BE2C (cell line): Measurements from ENCODE around the gene DARS2.
"Not testable (repeated sequence)": the region's sequence is repeated elsewhere in the genome, so short reads cannot be mapped to it uniquely, and the experiment has no call there.

ENCODE experiments used
- DNase-seq: peaks from one replicate; pipeline ENCODE4 v3.0.0-alpha.2; 2020
- H3K27me3 ChIP-seq: fragments of 250-450 bp; sonication (Bioruptor Pico); 2 replicates; pipeline ENCODE4 v1.5.1; 2020; ENCODE audit warnings: mild to moderate bottlenecking
- H3K36me3 ChIP-seq: fragments of 250-450 bp; sonication (Bioruptor Pico); 2 replicates; pipeline ENCODE4 v1.5.1; 2020; ENCODE audit warnings: mild to moderate bottlenecking
- H3K4me1 ChIP-seq: fragments of 250-450 bp; sonication (Bioruptor Pico); 2 replicates; pipeline ENCODE4 v1.5.1; 2020
- H3K4me3 ChIP-seq: 2 replicates; pipeline ENCODE4 v1.5.1; 2011; ENCODE audit warnings: low read depth, low read length
- H3K9me3 ChIP-seq: fragments of 250-450 bp; sonication (Bioruptor Pico); 2 replicates; pipeline ENCODE4 v1.5.1; 2020
- TF ChIP-seq, protein P1 (sequence below): IDR thresholded peaks from 2 replicates; pipeline ENCODE4 v1.5.1; 2012; ENCODE audit warnings: mild to moderate bottlenecking, low read depth, low read length

DARS2 gene

DNA sequence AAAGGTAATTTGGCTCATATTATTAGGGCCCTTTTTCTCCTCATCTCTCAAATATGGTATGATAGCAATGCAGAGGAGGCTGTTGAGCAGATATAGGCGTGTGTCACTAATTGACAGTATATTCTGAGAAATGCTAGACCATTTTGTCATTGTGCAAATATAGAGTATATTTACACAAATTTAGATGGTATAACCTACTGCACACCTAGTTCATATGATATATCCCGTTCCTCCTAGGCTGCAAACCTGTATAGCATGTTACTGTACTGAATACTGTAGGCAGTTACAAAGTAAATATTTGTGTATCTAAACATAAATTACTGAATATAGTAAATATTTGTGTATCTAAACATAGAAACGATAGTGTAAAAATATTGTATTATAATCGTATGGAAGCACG lies 52.3 kb downstream of the DARS2 start:
- H3K4me1 ChIP-seq = no peaks in the 10 kb centered on the region
- H3K27me3 ChIP-seq = no peaks in the 10 kb centered on the region; the same call in 1 of the 2 replicates
- no peak overlapping the region for H3K4me3 ChIP-seq
- TF ChIP-seq, protein P1, sequence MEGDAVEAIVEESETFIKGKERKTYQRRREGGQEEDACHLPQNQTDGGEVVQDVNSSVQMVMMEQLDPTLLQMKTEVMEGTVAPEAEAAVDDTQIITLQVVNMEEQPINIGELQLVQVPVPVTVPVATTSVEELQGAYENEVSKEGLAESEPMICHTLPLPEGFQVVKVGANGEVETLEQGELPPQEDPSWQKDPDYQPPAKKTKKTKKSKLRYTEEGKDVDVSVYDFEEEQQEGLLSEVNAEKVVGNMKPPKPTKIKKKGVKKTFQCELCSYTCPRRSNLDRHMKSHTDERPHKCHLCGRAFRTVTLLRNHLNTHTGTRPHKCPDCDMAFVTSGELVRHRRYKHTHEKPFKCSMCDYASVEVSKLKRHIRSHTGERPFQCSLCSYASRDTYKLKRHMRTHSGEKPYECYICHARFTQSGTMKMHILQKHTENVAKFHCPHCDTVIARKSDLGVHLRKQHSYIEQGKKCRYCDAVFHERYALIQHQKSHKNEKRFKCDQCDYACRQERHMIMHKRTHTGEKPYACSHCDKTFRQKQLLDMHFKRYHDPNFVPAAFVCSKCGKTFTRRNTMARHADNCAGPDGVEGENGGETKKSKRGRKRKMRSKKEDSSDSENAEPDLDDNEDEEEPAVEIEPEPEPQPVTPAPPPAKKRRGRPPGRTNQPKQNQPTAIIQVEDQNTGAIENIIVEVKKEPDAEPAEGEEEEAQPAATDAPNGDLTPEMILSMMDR = no peak
- DNase-seq = no peak
- no peaks in the 10 kb centered on the region for H3K9me3 ChIP-seq
- H3K36me3 ChIP-seq = peaks cover 5% of the 10 kb centered on the region

DNA sequence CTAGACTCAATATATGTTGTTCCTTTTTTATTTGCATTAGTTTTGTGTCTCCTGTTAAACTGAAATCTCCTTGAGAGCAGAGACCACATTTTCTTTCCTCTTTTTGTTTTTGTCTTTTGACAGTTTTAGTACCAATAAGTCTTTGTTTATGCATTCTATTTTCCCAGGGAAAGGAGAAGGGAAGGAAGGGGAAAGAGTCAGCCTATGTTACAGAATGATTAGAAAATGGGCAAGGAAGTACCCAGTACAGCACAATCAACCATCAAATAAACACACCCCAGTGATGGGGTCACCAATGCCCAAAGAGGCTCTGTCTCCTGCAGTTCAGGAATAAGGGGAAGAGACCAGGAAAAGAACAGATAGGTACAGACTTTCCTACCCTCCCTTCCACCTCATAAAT lies 53.8 kb downstream of the DARS2 start:
- Histone ChIP-seq H3K36me3 (peaks cover 5% of the 10 kb centered on the region), H3K4me1 (no peaks in the 10 kb centered on the region), H3K27me3 (no peaks in the 10 kb centered on the region; the same call in 1 of the 2 replicates), H3K9me3 (no peaks in the 10 kb centered on the region), H3K4me3 (no peak overlapping the region)
- TF ChIP-seq, protein P1 = no peak
- no peak for DNase-seq

DNA sequence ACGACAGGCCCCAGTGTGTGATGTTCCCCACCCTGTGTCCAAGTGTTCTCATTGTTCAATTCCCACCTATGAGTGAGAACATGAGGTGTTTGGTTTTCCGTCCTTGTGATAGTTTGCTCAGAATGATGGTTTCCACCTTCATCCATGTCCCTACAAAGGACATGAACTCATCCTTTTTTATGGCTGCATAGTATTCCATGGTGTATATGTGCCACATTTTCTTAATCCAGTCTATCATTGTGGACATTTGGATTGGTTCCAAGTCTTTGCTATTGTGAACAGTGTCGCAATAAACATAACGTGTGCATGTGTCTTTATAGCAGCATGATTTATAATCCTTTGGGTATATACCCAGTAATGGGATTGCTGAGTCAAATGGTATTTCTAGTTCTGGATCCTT lies 56.6 kb downstream of the DARS2 start:
- not testable (repeated sequence) for H3K9me3 ChIP-seq, H3K27me3 ChIP-seq, H3K4me1 ChIP-seq, H3K36me3 ChIP-seq, DNase-seq, H3K4me3 ChIP-seq

DNA sequence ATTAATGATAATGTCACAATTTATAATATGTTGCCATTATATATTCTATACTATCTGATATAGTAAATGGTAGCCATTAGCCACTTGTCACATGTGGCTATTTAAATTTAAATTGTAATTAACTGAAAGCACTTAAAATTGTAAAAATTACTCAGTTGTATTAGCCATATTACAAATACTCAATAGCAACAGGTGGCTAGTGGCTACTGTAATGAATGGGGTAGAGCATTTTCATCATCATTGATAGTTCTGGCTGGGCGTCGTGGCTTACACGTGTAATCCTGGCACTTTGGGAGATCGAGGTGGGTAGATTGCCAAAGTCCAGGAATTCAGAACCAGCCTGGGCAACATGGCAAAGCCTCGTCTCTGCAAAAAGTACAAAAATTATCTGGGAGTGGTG lies 60.2 kb downstream of the DARS2 start:
- TF ChIP-seq, protein P1 = no peak
- H3K36me3 ChIP-seq = peaks cover 12% of the 10 kb centered on the region
- H3K4me3 ChIP-seq = no peak overlapping the region
- H3K4me1 ChIP-seq = no peaks in the 10 kb centered on the region
- H3K27me3 ChIP-seq = no peaks in the 10 kb centered on the region; the same call in 1 of the 2 replicates
- no peak for DNase-seq
- no peaks in the 10 kb centered on the region for H3K9me3 ChIP-seq

DNA sequence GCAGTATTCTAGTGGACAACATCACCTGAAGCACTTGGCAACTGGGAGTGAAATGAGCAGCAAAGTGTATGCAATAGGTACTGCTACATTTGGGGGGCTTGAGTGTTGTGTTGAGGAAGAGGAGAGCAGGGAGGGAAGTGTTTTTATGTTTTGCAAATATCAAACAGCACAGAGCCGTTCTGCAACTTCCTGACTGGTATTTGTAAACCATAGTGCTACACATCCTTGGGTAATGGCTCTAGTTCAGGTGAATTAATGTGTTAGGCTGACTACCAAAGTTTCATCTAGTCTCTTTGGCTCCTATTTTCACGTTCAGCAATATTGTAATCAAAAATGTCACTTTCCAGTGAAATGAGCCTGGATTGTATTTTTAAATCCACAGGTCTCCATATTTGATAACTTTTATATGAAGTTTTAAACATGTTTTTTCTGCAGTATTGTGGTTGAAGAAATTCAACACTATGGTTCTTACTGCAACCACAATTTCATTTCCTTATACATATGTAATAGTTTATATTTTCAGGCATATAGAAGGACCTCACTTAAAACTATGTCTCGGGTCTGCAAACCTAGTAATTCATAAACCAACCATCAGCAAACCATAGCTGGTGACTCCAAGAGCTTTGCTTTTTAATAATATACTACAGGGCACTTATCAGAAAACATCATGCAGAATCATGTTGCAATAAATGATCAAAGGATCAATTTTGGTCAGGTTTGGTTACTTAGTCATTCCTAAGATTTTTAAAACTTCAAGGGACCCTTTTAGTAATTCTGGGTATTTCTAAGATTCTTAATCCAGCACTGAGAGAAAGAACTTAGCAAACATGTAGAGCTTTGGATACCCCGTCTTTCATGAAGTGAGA lies 62.5 kb downstream of the DARS2 start:
- no peaks in the 10 kb centered on the region for H3K4me1 ChIP-seq
- TF ChIP-seq, protein P1 = no peak
- DNase-seq = no peak
- H3K9me3 ChIP-seq = no peaks in the 10 kb centered on the region
- H3K4me3 ChIP-seq = no peak overlapping the region
- no peaks in the 10 kb centered on the region for H3K27me3 ChIP-seq
- peaks cover 10% of the 10 kb centered on the region for H3K36me3 ChIP-seq

DNA sequence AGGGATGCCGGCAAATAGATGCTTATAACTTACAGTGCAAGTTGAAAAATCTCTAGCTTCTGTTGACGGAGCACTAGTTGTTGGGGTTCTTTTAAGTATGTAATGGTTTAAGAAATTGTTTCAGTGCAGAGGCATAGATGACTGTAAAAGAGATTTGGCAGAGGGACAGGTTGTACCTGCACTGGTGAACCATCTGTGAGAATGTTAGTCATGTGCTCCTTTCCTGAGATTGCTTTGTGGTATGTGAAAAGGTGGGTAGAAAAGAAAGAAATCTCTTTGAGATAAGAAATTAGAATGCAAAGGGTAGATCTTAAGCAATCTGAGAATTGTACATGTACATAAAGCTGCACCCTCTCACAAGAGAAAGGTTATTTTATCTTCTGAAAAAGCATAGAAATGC lies 63.2 kb downstream of the DARS2 start:
- no peaks in the 10 kb centered on the region for H3K4me1 ChIP-seq
- DNase-seq = no peak
- no peaks in the 10 kb centered on the region for H3K9me3 ChIP-seq
- TF ChIP-seq, protein P1 = no peak
- H3K36me3 ChIP-seq = peaks cover 10% of the 10 kb centered on the region
- H3K27me3 ChIP-seq = no peaks in the 10 kb centered on the region
- H3K4me3 ChIP-seq = no peak overlapping the region
